ENCODE data around the gene TTYH3. TPM values are rescaled to one million over a fixed set of nuclear protein-coding genes. Genes with fewer than 3 reads are reported as not detected.

TTYH3 gene
- total RNA-seq, 2 experiments from 2014 or later = 9.7 to 10.2 TPM

- H3K27ac Mint-ChIP-seq = no peak overlapping the region
- no peak for DNase-seq
- ChIA-PET POLR2A (no interaction called here), CTCF (no interaction called here)
- no peaks in the 10 kb centered on the region for H3K27me3 Mint-ChIP-seq
- peaks cover 15% of the 10 kb centered on the region for H3K4me1 Mint-ChIP-seq
- no peaks in the 10 kb centered on the region for H3K36me3 Mint-ChIP-seq (ENCODE audit: low read depth)
- H3K9me3 Mint-ChIP-seq = no peaks in the 10 kb centered on the region
- no peak overlapping the region for H3K4me3 Mint-ChIP-seq
Measured at GRCh38 chr7:2646680-2647571, 15.1 kb downstream of the TTYH3 start.

- POLR2A ChIA-PET = no interaction called here
Measured at GRCh38 chr7:2647594-2648172, 15.9 kb downstream of the TTYH3 start.

GRCh38 chr7:2649139-2649838 lies 17.5 kb downstream of the TTYH3 start:
- CTCF ChIA-PET = no interaction called here

More at GRCh38 chr7:2647594-2648172, 15.9 kb downstream of the TTYH3 start:
- H3K27ac Mint-ChIP-seq = no peak overlapping the region
- H3K4me1 Mint-ChIP-seq = peaks cover 15% of the 10 kb centered on the region
- CTCF ChIA-PET = no interaction called here
- no peaks in the 10 kb centered on the region for H3K36me3 Mint-ChIP-seq (ENCODE audit: low read depth)
- no peak for DNase-seq
- H3K4me3 Mint-ChIP-seq = no peak overlapping the region
- no peaks in the 10 kb centered on the region for H3K9me3 Mint-ChIP-seq
- no peaks in the 10 kb centered on the region for H3K27me3 Mint-ChIP-seq

GRCh38 chr7:2649991-2650390 lies 18.2 kb downstream of the TTYH3 start:
- H3K27me3 Mint-ChIP-seq = no peaks in the 10 kb centered on the region
- ChIA-PET CTCF (no interaction called here), POLR2A (no interaction called here)
- no peaks in the 10 kb centered on the region for H3K9me3 Mint-ChIP-seq
- H3K36me3 Mint-ChIP-seq (ENCODE audit: low read depth) = no peaks in the 10 kb centered on the region
- no peak overlapping the region for H3K27ac Mint-ChIP-seq
- H3K4me3 Mint-ChIP-seq = no peak overlapping the region
- no peak for DNase-seq
- peaks cover 9% of the 10 kb centered on the region for H3K4me1 Mint-ChIP-seq

More at GRCh38 chr7:2649139-2649838, 17.5 kb downstream of the TTYH3 start:
- POLR2A ChIA-PET = no interaction called here
- Mint-ChIP-seq H3K9me3 (no peaks in the 10 kb centered on the region), H3K27me3 (no peaks in the 10 kb centered on the region), H3K4me3 (no peak overlapping the region), H3K4me1 (peaks cover 15% of the 10 kb centered on the region), H3K27ac (no peak overlapping the region), H3K36me3 (ENCODE audit: low read depth) (no peaks in the 10 kb centered on the region)
- DNase-seq = no peak

- no peaks in the 10 kb centered on the region for H3K36me3 Mint-ChIP-seq (ENCODE audit: low read depth)
- DNase-seq = no peak
- CTCF ChIA-PET = interaction anchor here (0.6 kb wide), 1 partner anchor 1145 kb away, joined by 5 read pairs; no protein-coding TSS in a partner anchor
- POLR2A ChIA-PET = no interaction called here
- H3K27me3 Mint-ChIP-seq = no peaks in the 10 kb centered on the region
- peaks cover 4% of the 10 kb centered on the region for H3K4me1 Mint-ChIP-seq
- no peak overlapping the region for H3K27ac Mint-ChIP-seq
- H3K4me3 Mint-ChIP-seq = no peak overlapping the region
- H3K9me3 Mint-ChIP-seq = no peaks in the 10 kb centered on the region
Measured at GRCh38 chr7:2650451-2650850, 18.7 kb downstream of the TTYH3 start.

GRCh38 chr7:2651336-2651735 lies 19.6 kb downstream of the TTYH3 start:
- ChIA-PET CTCF (no interaction called here), POLR2A (no interaction called here)
- no peak overlapping the region for H3K4me3 Mint-ChIP-seq
- no peaks in the 10 kb centered on the region for H3K4me1 Mint-ChIP-seq
- no peaks in the 10 kb centered on the region for H3K9me3 Mint-ChIP-seq
- H3K27ac Mint-ChIP-seq = no peak overlapping the region
- DNase-seq = no peak
- H3K27me3 Mint-ChIP-seq = no peaks in the 10 kb centered on the region
- H3K36me3 Mint-ChIP-seq (ENCODE audit: low read depth) = no peaks in the 10 kb centered on the region

GRCh38 chr7:2651847-2652735 lies 20.3 kb downstream of the TTYH3 start:
- DNase-seq = no peak
- H3K9me3 Mint-ChIP-seq = no peaks in the 10 kb centered on the region
- POLR2A ChIA-PET = no interaction called here
- no peak overlapping the region for H3K4me3 Mint-ChIP-seq
- no peaks in the 10 kb centered on the region for H3K4me1 Mint-ChIP-seq
- CTCF ChIA-PET = interaction anchor here (1.4 kb wide), 1 partner anchor 58 kb away, joined by 5 read pairs; no protein-coding TSS in a partner anchor
- no peaks in the 10 kb centered on the region for H3K36me3 Mint-ChIP-seq (ENCODE audit: low read depth)
- no peak overlapping the region for H3K27ac Mint-ChIP-seq
- H3K27me3 Mint-ChIP-seq = no peaks in the 10 kb centered on the region

- H3K9me3 Mint-ChIP-seq = no peaks in the 10 kb centered on the region
- H3K4me1 Mint-ChIP-seq = no peaks in the 10 kb centered on the region
- H3K36me3 Mint-ChIP-seq (ENCODE audit: low read depth) = no peaks in the 10 kb centered on the region
- CTCF ChIA-PET = interaction anchor here (1.4 kb wide), 1 partner anchor 57 kb away, joined by 5 read pairs; no protein-coding TSS in a partner anchor
- DNase-seq = no peak
- H3K4me3 Mint-ChIP-seq = no peak overlapping the region
- H3K27me3 Mint-ChIP-seq = no peaks in the 10 kb centered on the region
- POLR2A ChIA-PET = interaction anchor here (0.7 kb wide), 1 partner anchor 9 kb away, joined by 3 read pairs; no protein-coding TSS in a partner anchor
- no peak overlapping the region for H3K27ac Mint-ChIP-seq
Measured at GRCh38 chr7:2652736-2653060, 20.9 kb downstream of the TTYH3 start.

GRCh38 chr7:2654059-2654458 lies 22.3 kb downstream of the TTYH3 start:
- ChIA-PET POLR2A (interaction anchor here (1.8 kb wide), 1 partner anchor 22 kb away, joined by 4 read pairs; the partner anchor contains the start of gene TTYH3), CTCF (interaction anchor here (0.5 kb wide), 1 partner anchor 23 kb away, joined by 3 read pairs; no protein-coding TSS in a partner anchor)
- no peaks in the 10 kb centered on the region for H3K36me3 Mint-ChIP-seq (ENCODE audit: low read depth)
- H3K4me1 Mint-ChIP-seq = no peaks in the 10 kb centered on the region
- H3K4me3 Mint-ChIP-seq = no peak overlapping the region
- DNase-seq = no peak
- H3K27ac Mint-ChIP-seq = no peak overlapping the region
- no peaks in the 10 kb centered on the region for H3K27me3 Mint-ChIP-seq
- H3K9me3 Mint-ChIP-seq = no peaks in the 10 kb centered on the region

GRCh38 chr7:2655870-2656614 lies 24.3 kb downstream of the TTYH3 start:
- CTCF ChIA-PET = interaction anchor here (1.0 kb wide), 1 partner anchor 56 kb away, joined by 3 read pairs; no protein-coding TSS in a partner anchor

GRCh38 chr7:2657208-2657607 lies 25.4 kb downstream of the TTYH3 start:
- no peak overlapping the region for H3K4me3 Mint-ChIP-seq
- H3K9me3 Mint-ChIP-seq = no peaks in the 10 kb centered on the region
- H3K27me3 Mint-ChIP-seq = no peaks in the 10 kb centered on the region
- ChIA-PET POLR2A (no interaction called here), CTCF (interaction anchor here (1.0 kb wide), 1 partner anchor 55 kb away, joined by 3 read pairs; no protein-coding TSS in a partner anchor)
- no peak for DNase-seq
- no peak overlapping the region for H3K27ac Mint-ChIP-seq
- H3K4me1 Mint-ChIP-seq = no peaks in the 10 kb centered on the region
- no peaks in the 10 kb centered on the region for H3K36me3 Mint-ChIP-seq (ENCODE audit: low read depth)

More at GRCh38 chr7:2655870-2656614, 24.3 kb downstream of the TTYH3 start:
- no peaks in the 10 kb centered on the region for H3K36me3 Mint-ChIP-seq (ENCODE audit: low read depth)
- DNase-seq = no peak
- H3K9me3 Mint-ChIP-seq = no peaks in the 10 kb centered on the region
- no peak overlapping the region for H3K4me3 Mint-ChIP-seq
- no peaks in the 10 kb centered on the region for H3K4me1 Mint-ChIP-seq
- H3K27ac Mint-ChIP-seq = no peak overlapping the region
- POLR2A ChIA-PET = no interaction called here
- H3K27me3 Mint-ChIP-seq = no peaks in the 10 kb centered on the region

All from activated CD4-positive, alpha-beta memory T cell treated with anti-CD3 and anti-CD28 coated beads, Interleukin-2, amount 10 ng/mL, durations not matched to agents 7 days and 5 days (primary cell).